ENCODE results near the gene LRIT3. TPM values are rescaled to one million over a fixed set of nuclear protein-coding genes. Genes with fewer than 3 reads are reported as not detected.

Gene LRIT3
- total and polyA plus RNA-seq, 7 donors, result 0.03 to 0.08 (median 0.06) TPM; not detected in 1

GRCh38 chr4:109803924-109804571 lies 43.9 kb upstream of the LRIT3 start:
- WGBS, 3 donors, result 19 to 28% (median 21%) methylated on average over 4 of the region's 4 CpGs
- Histone ChIP-seq H3K27ac (no peak overlapping the region), H3K4me1 (no peaks in the 10 kb centered on the region), H3K27me3 (ENCODE audit: insufficient read depth in 3 of 3, low read length in 2 of 3) (no peaks in the 10 kb centered on the region), H3K9me3 (no peaks in the 10 kb centered on the region), H3K36me3 (ENCODE audit: insufficient read depth in 1 of 2, low read depth in 1 of 2) (no peaks in the 10 kb centered on the region), H3K4me3 (no peak overlapping the region)
- intact Hi-C loops (cut with DNase I), result loop anchor here (5.0 to 10.0 kb wide), 2 partner anchors 102 to 1791 kb away; partner anchors contain the start of gene CASP6 (in 1 of the 2)
- DNase-seq, result no peak
- peak; percentile 39 for TF ChIP-seq CTCF (IDR thresholded peaks at IDR 0.05)
- peak in 3 of 4 donors; percentile 46 to 63 (median 53) for ATAC-seq

GRCh38 chr4:109809655-109810054 lies 38.3 kb upstream of the LRIT3 start:
- Histone ChIP-seq H3K4me1 (no peaks in the 10 kb centered on the region), H3K36me3 (ENCODE audit: insufficient read depth in 1 of 2, low read depth in 1 of 2) (no peaks in the 10 kb centered on the region), H3K4me3 (no peak overlapping the region), H3K27me3 (ENCODE audit: insufficient read depth in 3 of 3, low read length in 2 of 3) (no peaks in the 10 kb centered on the region), H3K27ac (no peak overlapping the region), H3K9me3 (no peaks in the 10 kb centered on the region)
- DNase-seq, result no peak
- no peak for TF ChIP-seq CTCF (IDR thresholded peaks at IDR 0.05)
- WGBS, 3 donors, result 87 to 95% (median 92%) methylated on average over 2 of the region's 2 CpGs
- no peak for ATAC-seq
- intact Hi-C loops (cut with DNase I), result loop anchor here in 1 of 2 donors (10.0 kb wide), 2 partner anchors 175 to 1785 kb away; no protein-coding TSS in a partner anchor

- no peak overlapping the region for H3K4me3 ChIP-seq
- ATAC-seq (no peak), DNase-seq (no peak)
- H3K27ac ChIP-seq, result no peak overlapping the region
- no peaks in the 10 kb centered on the region for H3K9me3 ChIP-seq
- WGBS, 3 donors, result 66 to 69% (median 69%) methylated on average over 11 of the region's 11 CpGs
- TF ChIP-seq CTCF (IDR thresholded peaks at IDR 0.05), result no peak
- intact Hi-C loops (cut with DNase I), result loop anchor here in 1 of 2 donors (10.0 kb wide), 1 partner anchor 174 kb away; no protein-coding TSS in a partner anchor
- H3K4me1 ChIP-seq, result no peaks in the 10 kb centered on the region
- no peaks in the 10 kb centered on the region for H3K27me3 ChIP-seq (ENCODE audit: insufficient read depth in 3 of 3, low read length in 2 of 3)
- no peaks in the 10 kb centered on the region for H3K36me3 ChIP-seq (ENCODE audit: insufficient read depth in 1 of 2, low read depth in 1 of 2)
Measured at GRCh38 chr4:109810552-109811387, 37.1 kb upstream of the LRIT3 start.

- TF ChIP-seq CTCF (IDR thresholded peaks at IDR 0.05), result no peak
- WGBS, 3 donors, result 47 to 62% (median 55%) methylated on average over 3 of the region's 3 CpGs
- ATAC-seq (no peak), DNase-seq (no peak)
- Histone ChIP-seq H3K27ac (no peak overlapping the region), H3K9me3 (no peaks in the 10 kb centered on the region), H3K4me3 (no peak overlapping the region), H3K36me3 (ENCODE audit: insufficient read depth in 1 of 2, low read depth in 1 of 2) (no peaks in the 10 kb centered on the region), H3K4me1 (peaks cover 4% of the 10 kb centered on the region), H3K27me3 (ENCODE audit: insufficient read depth in 3 of 3, low read length in 2 of 3) (no peaks in the 10 kb centered on the region)
- intact Hi-C loops (cut with DNase I), result loop anchor here in 1 of 2 donors (10.0 kb wide), 1 partner anchor 173 kb away; no protein-coding TSS in a partner anchor
Measured at GRCh38 chr4:109811707-109812106, 36.2 kb upstream of the LRIT3 start.

All from psoas muscle (tissue), 8 donors.